Activated T-cell treated with anti-CD3 and anti-CD28 coated beads for 48 hours (primary cell): Measurements from ENCODE around the gene C1QTNF9.
"Not testable (repeated sequence)": the region's sequence is repeated elsewhere in the genome, so short reads cannot be mapped to it uniquely, and the experiment has no call there.

Experiments
- DNase-seq: peaks from one replicate; pipeline ENCODE4 v3.0.0-alpha.2; 2020; ENCODE audit warnings: low read depth

C1QTNF9 gene

DNA sequence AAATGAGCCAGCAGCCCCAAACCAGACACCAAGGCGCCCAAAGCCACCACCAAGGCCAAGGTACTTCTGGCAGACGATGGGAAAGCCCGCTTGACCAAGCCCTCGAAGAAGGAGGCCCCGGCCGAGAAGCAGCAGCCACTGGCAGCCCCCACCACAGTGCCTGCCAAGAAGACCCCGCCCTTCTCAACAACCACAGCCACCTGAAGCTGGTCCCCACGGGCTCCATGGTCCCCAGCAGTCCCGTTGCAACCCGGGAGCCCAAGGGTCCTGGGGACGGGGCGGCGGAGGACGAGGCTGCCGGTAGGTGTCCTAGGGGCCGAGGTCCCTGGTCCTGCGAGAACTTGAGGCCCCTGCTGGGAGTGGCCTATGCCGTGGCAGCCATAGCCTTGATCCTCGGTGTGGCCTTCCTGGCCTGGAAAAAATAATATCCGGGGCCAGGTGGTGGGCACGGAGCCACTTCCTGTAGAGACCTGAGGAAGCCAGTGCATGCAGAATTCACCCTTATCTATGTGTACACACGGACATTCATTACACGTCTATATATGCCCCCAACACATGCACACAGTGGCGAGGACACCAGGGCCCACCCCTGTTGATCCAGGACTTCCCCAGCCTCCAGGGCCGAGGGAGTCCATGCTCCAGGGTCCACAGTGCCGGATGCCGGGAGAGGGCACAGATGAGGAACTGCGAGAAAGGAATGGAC, 13.8 kb downstream of the C1QTNF9 start:
- DNase-seq, result no peak

DNA sequence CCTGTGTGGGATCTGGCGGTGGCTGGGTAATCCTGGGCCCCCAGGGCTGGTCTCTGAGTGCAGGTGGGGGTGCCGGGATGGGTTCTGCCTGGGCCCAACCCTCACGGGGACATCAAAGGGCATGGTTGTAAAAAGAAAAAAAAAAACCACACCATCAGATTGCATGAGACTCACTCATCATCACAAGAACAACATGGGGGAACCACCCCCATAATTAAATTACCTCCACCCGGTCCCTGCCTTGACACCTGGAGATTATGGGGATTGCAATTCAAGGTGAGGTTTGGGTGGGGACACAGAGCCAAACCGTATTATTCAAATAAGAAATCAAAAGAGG, 14.3 kb downstream of the C1QTNF9 start:
- DNase-seq, result no peak

DNA sequence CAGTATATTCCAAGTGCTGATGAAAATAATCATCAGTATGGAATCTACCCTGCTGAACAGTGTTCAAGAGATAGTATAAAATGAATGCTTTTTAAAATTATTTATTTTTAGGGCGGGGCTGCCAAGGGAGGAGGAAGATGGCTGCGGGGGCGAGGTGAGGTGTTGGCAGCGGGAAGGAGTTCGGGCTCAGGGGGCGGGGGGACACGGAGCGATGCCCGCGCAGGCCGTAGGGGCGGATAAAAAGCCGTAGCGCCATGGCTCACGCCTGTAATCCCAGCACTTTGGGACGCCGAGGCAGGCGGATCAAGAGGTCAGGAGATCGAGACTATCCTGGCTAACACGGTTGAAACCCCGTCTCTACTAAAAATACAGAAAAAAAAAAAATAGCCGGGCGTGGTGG, 18.2 kb downstream of the C1QTNF9 start:
- not testable (repeated sequence) for DNase-seq

- DNase-seq, result no peak
Measured at GRCh38 chr13:24328145-24328544, 18.8 kb downstream of the C1QTNF9 start.

GRCh38 chr13:24338721-24339120, 29.3 kb downstream of the C1QTNF9 start:
- no peak for DNase-seq

GRCh38 chr13:24339937-24340607, 30.7 kb downstream of the C1QTNF9 start:
- no peak for DNase-seq

DNA sequence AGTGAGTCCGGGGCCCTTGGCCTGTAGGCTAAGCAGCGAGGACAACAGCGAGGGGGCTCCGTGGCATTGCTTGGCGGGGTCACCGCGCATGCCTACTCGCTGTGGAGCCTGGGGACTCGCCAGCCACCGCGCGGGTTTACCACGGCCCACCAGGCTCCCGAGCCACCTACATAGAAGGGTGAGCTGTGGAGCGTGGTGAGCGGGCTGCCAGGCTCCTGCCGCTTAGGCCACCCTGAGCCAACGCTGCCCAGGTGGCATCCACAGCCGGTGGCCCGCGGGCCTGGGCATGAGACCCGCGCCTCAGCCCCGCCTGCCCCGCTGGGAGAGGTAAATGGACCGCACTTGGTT, 31.2 kb downstream of the C1QTNF9 start:
- no peak for DNase-seq

DNA sequence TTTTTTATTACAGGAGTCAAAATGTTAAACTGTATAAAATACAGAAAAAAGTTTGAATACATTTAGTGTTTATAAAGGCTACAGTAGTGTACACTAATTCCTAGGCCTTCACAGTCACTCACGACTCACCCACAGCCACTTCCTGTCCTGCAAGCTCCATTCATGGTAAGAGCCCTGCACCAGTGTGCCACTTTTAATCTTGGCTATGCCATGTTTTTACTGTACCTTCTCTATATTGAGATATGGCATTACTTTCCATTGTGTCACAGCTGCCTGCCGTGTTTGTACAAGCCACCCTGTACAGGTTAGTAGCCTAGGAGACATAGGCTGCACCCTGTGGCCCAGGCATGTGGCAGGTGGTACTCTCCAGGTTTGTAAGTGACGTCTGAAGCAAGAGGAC, 32.1 kb downstream of the C1QTNF9 start:
- no peak for DNase-seq

DNA sequence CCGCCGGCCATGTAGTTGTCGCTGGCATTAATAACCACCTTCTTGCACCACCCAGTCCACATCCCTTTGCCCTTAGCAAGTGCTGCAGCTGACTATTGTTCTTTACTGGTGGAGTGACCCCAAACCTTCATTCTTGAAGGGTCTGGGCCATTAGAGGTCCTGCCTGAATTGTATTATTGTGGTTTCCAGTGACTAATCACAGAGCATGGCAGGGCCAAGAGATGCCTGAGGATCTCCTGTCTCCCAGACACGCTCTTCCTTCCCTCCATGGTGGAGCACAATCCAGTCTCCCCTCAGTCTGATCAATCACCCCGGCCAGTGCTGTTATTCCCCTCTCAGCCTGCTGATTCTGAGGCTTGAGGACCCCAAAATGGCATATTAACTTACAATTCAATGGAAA, 39.0 kb downstream of the C1QTNF9 start:
- DNase-seq, result no peak

DNA sequence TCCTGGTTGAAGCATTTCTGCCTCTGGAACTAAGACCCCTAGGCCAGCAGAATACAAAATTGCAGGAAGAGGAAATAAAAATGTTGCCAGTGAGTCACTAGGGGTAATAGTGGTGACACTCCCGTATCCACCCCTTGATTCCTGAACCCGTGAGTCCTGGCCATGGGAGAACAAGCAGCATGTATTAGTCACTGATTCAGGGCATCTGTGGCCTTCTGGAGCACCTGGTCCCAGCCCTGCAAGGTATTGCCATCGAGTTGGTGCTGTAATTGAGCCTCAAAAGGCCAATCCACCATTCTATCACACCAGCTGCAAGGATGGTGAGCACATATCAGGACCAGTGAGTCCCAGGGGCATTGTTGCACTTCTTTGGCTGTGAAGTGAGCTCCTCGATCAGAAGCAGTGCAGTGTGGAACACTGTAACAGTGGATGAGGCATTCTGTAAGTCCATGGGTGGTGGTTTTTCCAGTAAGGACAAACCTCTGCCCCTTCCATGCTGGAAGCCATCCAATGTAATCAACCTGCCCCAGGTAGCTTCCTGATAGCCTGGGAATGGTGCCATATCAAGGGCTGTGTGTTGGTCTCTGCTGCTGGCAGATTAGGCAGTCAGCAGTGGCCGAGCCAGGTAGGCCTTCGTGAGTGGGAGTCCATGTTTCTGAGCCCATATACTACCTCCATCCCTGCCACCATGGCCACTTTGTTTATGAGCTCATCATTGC, 39.6 kb downstream of the C1QTNF9 start:
- DNase-seq, result no peak

- not testable (repeated sequence) for DNase-seq
Measured at GRCh38 chr13:24349778-24350664, 40.6 kb downstream of the C1QTNF9 start.

GRCh38 chr13:24351423-24351822, 42.0 kb downstream of the C1QTNF9 start:
- no peak for DNase-seq

DNA sequence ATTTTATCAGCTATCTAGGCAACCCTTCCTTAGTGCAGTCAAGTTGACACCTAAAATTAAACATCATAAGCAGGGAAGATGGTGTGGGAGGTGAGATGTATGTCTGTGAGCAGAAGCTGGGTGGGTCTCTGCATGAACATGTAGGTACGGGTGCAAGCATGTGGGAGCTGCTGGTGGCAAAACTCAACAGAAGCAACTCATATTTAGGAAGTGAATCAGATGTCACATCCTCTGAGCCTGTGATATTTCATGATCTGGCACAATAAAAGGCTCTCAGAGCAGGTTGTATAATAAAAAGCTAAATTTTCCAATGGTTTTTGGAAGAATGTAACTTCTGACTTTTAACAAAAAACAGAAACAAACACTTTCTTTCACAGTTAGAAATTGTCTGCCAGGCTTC, 44.4 kb downstream of the C1QTNF9 start:
- no peak for DNase-seq

- DNase-seq, result no peak
Measured at GRCh38 chr13:24355103-24355502, 45.7 kb downstream of the C1QTNF9 start.

- DNase-seq, result no peak
Measured at GRCh38 chr13:24356270-24356669, 46.9 kb downstream of the C1QTNF9 start.

- no peak for DNase-seq
Measured at GRCh38 chr13:24356837-24357236, 47.5 kb downstream of the C1QTNF9 start.

- no peak for DNase-seq
Measured at GRCh38 chr13:24357756-24358155, 48.4 kb downstream of the C1QTNF9 start.

GRCh38 chr13:24358836-24359235, 49.5 kb downstream of the C1QTNF9 start:
- not testable (repeated sequence) for DNase-seq

DNA sequence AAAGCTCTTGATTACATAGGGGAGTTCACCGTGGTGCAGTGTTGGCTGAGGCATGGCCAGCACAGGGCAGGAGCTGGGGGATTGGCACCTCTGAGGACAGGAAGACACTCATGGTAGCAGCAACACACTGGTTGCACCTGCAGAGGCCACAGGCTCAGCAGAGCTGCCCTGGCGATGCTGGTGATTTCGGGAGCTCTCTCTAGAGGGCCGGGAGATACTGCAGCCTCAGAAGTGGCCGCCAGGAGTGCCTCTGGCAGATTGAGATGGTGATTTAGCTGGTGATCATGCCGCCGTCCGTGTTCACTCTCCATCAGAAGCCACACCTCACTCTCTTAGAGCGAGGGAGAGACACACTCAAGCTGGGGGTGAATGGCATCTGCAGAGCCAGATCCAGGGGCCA, 49.9 kb downstream of the C1QTNF9 start:
- DNase-seq, result not testable (repeated sequence)

- no peak for DNase-seq
Measured at GRCh38 chr13:24360106-24360505, 50.7 kb downstream of the C1QTNF9 start.

GRCh38 chr13:24361113-24361512, 51.7 kb downstream of the C1QTNF9 start:
- DNase-seq, result no peak

DNA sequence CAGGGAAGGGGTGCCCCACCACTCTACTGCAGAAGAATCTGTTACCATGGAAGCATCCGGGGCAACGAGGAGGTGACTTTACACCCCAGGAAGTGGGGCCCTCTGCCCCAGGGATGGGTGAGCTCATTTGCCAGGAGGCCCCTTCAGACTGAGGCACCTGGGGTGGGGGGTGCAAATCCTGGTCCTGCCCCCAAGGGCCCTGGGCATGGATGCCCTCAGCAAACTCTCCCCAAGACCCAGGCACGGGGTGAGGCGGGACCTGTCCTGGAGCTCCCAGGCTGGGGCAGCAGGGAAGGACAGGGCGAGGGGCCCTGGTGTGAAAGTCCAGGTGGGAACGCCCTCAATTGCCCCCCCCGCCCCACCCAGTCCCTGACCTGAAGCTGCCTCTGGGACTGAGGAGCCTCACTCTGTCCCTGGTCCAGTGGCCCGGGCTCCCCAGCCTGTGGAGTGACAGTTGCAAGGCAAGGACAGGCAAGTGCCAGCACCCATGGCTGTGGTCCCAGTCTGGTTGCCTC, 52.5 kb downstream of the C1QTNF9 start:
- no peak for DNase-seq
